ENCODE results near the gene UNC93A.

Gene UNC93A

GRCh38 chr6:167302074-167302473 is 11.0 kb downstream of the UNC93A start:
- no peaks in the 10 kb centered on the region for H3K79me2 ChIP-seq (ENCODE audit: control insufficient read depth, low read length)
- no peak overlapping the region for H3K4me2 ChIP-seq (ENCODE audit: low read length)
- H3K9me2 ChIP-seq (replicated peaks; ENCODE audit: control insufficient read depth, low read length): no peaks in the 10 kb centered on the region
- TF ChIP-seq EZH2phosphoT487 (IDR thresholded peaks at IDR 0.05; ENCODE audit: borderline replicate concordance, low read length): no peak
- no peak for TF ChIP-seq CTCF (IDR thresholded peaks at IDR 0.05; ENCODE audit: low read depth, low read length, poor library complexity, severe bottlenecking)
- no peaks in the 10 kb centered on the region for H4K20me1 ChIP-seq (ENCODE audit: control insufficient read depth, insufficient read depth, low read depth, low read length)
- no peaks in the 10 kb centered on the region for H3K4me1 ChIP-seq (ENCODE audit: control insufficient read depth, low read length)
- peaks cover 6% of the 10 kb centered on the region; the same call in 1 of the 2 replicates for H3K27me3 ChIP-seq (ENCODE audit: control insufficient read depth, low read length)
- no peaks in the 10 kb centered on the region for H3K36me3 ChIP-seq (ENCODE audit: control insufficient read depth, low read length)
- H3K9me3 ChIP-seq (ENCODE audit: control insufficient read depth, insufficient read depth, low read length): no peaks in the 10 kb centered on the region
- no peaks in the 10 kb centered on the region for H3F3A ChIP-seq (ENCODE audit: control insufficient read depth, insufficient read depth)
- H3K4me3 ChIP-seq (ENCODE audit: low read length): no peak overlapping the region
- no peak overlapping the region for H3K27ac ChIP-seq (ENCODE audit: low read depth, low read length)

DNA sequence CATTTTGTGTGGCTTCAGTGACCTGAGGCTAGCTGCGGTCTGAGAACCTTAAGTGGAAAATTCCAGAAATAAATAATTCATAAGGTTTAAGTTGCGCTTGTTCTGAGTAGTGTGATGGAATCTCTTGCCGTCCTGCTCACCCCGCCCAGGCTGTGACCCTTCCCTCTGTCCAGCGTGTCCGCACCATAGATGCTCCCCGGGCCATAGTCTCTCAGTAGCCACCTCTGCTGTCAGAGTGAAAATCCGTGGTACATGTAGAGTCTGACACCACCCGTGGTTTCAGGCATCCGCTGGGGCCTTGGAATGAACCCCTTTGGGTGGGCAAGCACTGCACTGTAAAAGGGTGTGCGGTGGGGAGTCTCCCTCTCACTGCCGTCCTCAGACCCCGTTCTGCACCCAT is 11.7 kb downstream of the UNC93A start:
- Histone ChIP-seq H3K4me3 (ENCODE audit: low read length) (no peak overlapping the region), H3K79me2 (ENCODE audit: control insufficient read depth, low read length) (no peaks in the 10 kb centered on the region), H3K9me2 (replicated peaks; ENCODE audit: control insufficient read depth, low read length) (no peaks in the 10 kb centered on the region), H3K36me3 (ENCODE audit: control insufficient read depth, low read length) (no peaks in the 10 kb centered on the region), H3K27me3 (ENCODE audit: control insufficient read depth, low read length) (peaks cover 3% of the 10 kb centered on the region; the same call in 1 of the 2 replicates), H4K20me1 (ENCODE audit: control insufficient read depth, insufficient read depth, low read depth, low read length) (no peaks in the 10 kb centered on the region), H3K27ac (ENCODE audit: low read depth, low read length) (no peak overlapping the region), H3K4me1 (ENCODE audit: control insufficient read depth, low read length) (no peaks in the 10 kb centered on the region), H3K9me3 (ENCODE audit: control insufficient read depth, insufficient read depth, low read length) (no peaks in the 10 kb centered on the region), H3F3A (ENCODE audit: control insufficient read depth, insufficient read depth) (no peaks in the 10 kb centered on the region), H3K4me2 (ENCODE audit: low read length) (no peak overlapping the region)
- TF ChIP-seq EZH2phosphoT487 (IDR thresholded peaks at IDR 0.05; ENCODE audit: borderline replicate concordance, low read length): no peak
- TF ChIP-seq CTCF (IDR thresholded peaks at IDR 0.05; ENCODE audit: low read depth, low read length, poor library complexity, severe bottlenecking): no peak

GRCh38 chr6:167303675-167304625 is 12.8 kb downstream of the UNC93A start:
- Histone ChIP-seq H3K4me1 (ENCODE audit: control insufficient read depth, low read length) (no peaks in the 10 kb centered on the region), H3K79me2 (ENCODE audit: control insufficient read depth, low read length) (no peaks in the 10 kb centered on the region), H3K27me3 (ENCODE audit: control insufficient read depth, low read length) (no peaks in the 10 kb centered on the region), H3K4me2 (ENCODE audit: low read length) (no peak overlapping the region), H3K27ac (ENCODE audit: low read depth, low read length) (no peak overlapping the region), H3K36me3 (ENCODE audit: control insufficient read depth, low read length) (no peaks in the 10 kb centered on the region), H3K4me3 (ENCODE audit: low read length) (no peak overlapping the region), H4K20me1 (ENCODE audit: control insufficient read depth, insufficient read depth, low read depth, low read length) (no peaks in the 10 kb centered on the region), H3K9me3 (ENCODE audit: control insufficient read depth, insufficient read depth, low read length) (no peaks in the 10 kb centered on the region), H3K9me2 (replicated peaks; ENCODE audit: control insufficient read depth, low read length) (no peaks in the 10 kb centered on the region), H3F3A (ENCODE audit: control insufficient read depth, insufficient read depth) (no peaks in the 10 kb centered on the region)
- TF ChIP-seq EZH2phosphoT487 (IDR thresholded peaks at IDR 0.05; ENCODE audit: borderline replicate concordance, low read length) (no peak), CTCF (IDR thresholded peaks at IDR 0.05; ENCODE audit: low read depth, low read length, poor library complexity, severe bottlenecking) (no peak)
